OCI-LY3 (cell line): ENCODE data around the gene XCR1.

Source experiments
- H2AFZ ChIP-seq: fragments of 200-600, 300-600 bp; shearing (Covaris generic); 2 replicates; pipeline ENCODE4 v1.6.0; 2014; ENCODE audit warnings: antibody characterized with exemption, low read depth, low read length
- H3K27ac ChIP-seq: fragments of 200-600, 300-600 bp; sonication (generic); 2 replicates; pipeline ENCODE4 v1.5.1; 2014; ENCODE audit warnings: mild to moderate bottlenecking, low read length, moderate library complexity, mixed read lengths
- H3K27me3 ChIP-seq: fragments of 200-600, 300-600 bp; sonication (generic); 2 replicates; pipeline ENCODE4 v1.6.1; 2014; ENCODE audit warnings: low read depth, low read length, mixed read lengths
- H3K36me3 ChIP-seq: fragments of 200-600, 300-600 bp; sonication (generic); replicated peaks from 2 replicates; pipeline ENCODE3; 2014; ENCODE audit warnings: low read depth, low read length, mixed read lengths
- H3K4me1 ChIP-seq: fragments of 300-600, 200-600 bp; sonication (generic); 2 replicates; pipeline ENCODE4 v1.6.1; 2014; ENCODE audit warnings: low read length, mixed read lengths
- H3K4me2 ChIP-seq: fragments of 200-600, 300-600 bp; sonication (generic); 2 replicates; pipeline ENCODE4 v1.6.1; 2014; ENCODE audit warnings: low read length, mixed read lengths
- H3K4me3 ChIP-seq: fragments of 300-600, 200-600 bp; sonication (generic); 2 replicates; pipeline ENCODE4 v1.5.1; 2014; ENCODE audit warnings: antibody characterized with exemption, mild to moderate bottlenecking, low read length, moderate library complexity
- H3K79me2 ChIP-seq: fragments of 300-600, 200-600 bp; shearing (Covaris generic); 2 replicates; pipeline ENCODE4 v1.6.1; 2014; ENCODE audit warnings: mild to moderate bottlenecking, low read length, mixed read lengths
- H3K9ac ChIP-seq: fragments of 300-600, 200-600 bp; shearing (Covaris generic); 2 replicates; pipeline ENCODE4 v1.6.0; 2014; ENCODE audit warnings: mild to moderate bottlenecking, low read length, moderate library complexity
- H3K9me3 ChIP-seq: fragments of 200-600, 300-600 bp; shearing (Covaris generic); 2 replicates; pipeline ENCODE4 v1.6.1; 2014; ENCODE audit warnings: low read length, mixed read lengths; ENCODE audit not compliant: insufficient read depth
- H4K20me1 ChIP-seq: fragments of 200-600, 300-600 bp; sonication (generic); 2 replicates; pipeline ENCODE4 v1.6.1; 2016; ENCODE audit warnings: low read length, mixed read lengths; ENCODE audit not compliant: insufficient read depth
- CTCF ChIP-seq: fragments of 200-600, 300-600 bp; sonication (generic); IDR thresholded peaks from 2 replicates; pipeline ENCODE4 v1.5.1; 2014; ENCODE audit warnings: antibody characterized with exemption, low read length, low read depth
- EZH2phosphoT487 ChIP-seq: fragments of 200-600 bp; shearing (Covaris generic); IDR thresholded peaks from 2 replicates; pipeline ENCODE4 v1.6.1; 2018; ENCODE audit warnings: antibody characterized with exemption, mixed run types, low read depth

XCR1 gene

GRCh38 chr3:45974686-45975085 lies 52.6 kb downstream of the XCR1 start:
- no peaks in the 10 kb centered on the region for H3K9me3 ChIP-seq
- H3K4me3 ChIP-seq = no peak overlapping the region
- TF ChIP-seq EZH2phosphoT487 = no peak
- TF ChIP-seq CTCF = no peak
- no peak overlapping the region for H3K4me2 ChIP-seq
- H4K20me1 ChIP-seq = no peaks in the 10 kb centered on the region
- no peak overlapping the region for H3K27ac ChIP-seq
- no peaks in the 10 kb centered on the region for H3K79me2 ChIP-seq
- H3K4me1 ChIP-seq = peaks cover 46% of the 10 kb centered on the region
- H3K9ac ChIP-seq = no peak overlapping the region
- H2AFZ ChIP-seq = no peak overlapping the region
- H3K36me3 ChIP-seq = peaks cover 81% of the 10 kb centered on the region
- H3K27me3 ChIP-seq = no peaks in the 10 kb centered on the region

DNA sequence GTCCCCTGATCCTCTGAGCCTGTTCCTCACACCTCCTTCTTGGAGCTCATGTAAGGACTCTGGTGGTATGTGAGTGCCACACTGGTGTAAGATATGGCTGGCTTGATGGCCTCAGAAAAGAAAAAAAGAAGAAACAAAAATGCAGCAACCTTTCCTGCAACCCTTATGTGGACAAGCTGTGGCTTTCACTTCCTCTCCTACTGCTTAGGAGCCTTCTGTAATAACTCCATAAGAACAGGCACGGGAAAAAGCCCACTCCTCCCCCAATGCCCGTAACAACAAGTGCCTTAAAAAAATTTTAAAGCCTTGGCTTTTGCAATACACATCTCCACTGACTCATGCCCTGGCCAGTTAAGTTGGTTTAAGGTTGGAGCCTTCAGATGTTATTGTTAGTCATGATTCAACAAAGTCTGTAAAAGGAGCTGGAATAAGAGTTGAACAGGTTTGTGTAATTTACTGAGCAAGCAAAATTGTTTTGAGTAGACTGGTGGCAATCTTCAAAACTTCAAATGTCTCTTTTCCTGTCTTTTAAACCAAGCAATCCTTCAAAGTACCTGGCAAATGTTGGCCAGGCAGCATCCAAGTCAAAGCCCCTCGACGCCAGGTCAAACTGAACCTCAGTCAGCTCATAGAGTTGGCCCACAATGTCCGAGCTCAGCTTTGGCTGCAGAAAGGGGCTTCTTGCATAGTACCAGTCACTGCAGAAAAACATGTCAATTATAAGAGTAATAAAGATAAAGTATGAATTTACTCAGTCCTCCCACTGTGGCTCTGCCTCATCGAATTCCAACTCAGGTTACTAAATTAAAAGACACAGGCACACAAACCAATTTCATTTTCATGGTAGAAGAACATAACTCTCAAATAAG lies 54.5 kb downstream of the XCR1 start:
- H4K20me1 ChIP-seq = no peaks in the 10 kb centered on the region
- no peaks in the 10 kb centered on the region for H3K9me3 ChIP-seq
- no peak for TF ChIP-seq CTCF
- TF ChIP-seq EZH2phosphoT487 = no peak
- H2AFZ ChIP-seq = no peak overlapping the region
- no peaks in the 10 kb centered on the region for H3K27me3 ChIP-seq
- H3K27ac ChIP-seq = no peak overlapping the region; the same call in 1 of the 2 replicates
- H3K9ac ChIP-seq = no peak overlapping the region
- no peaks in the 10 kb centered on the region for H3K79me2 ChIP-seq
- H3K4me2 ChIP-seq = peak overlapping the region; percentile 67
- peaks cover 82% of the 10 kb centered on the region for H3K36me3 ChIP-seq
- H3K4me1 ChIP-seq = peaks cover 44% of the 10 kb centered on the region
- H3K4me3 ChIP-seq = peak overlapping the region; percentile 18

DNA sequence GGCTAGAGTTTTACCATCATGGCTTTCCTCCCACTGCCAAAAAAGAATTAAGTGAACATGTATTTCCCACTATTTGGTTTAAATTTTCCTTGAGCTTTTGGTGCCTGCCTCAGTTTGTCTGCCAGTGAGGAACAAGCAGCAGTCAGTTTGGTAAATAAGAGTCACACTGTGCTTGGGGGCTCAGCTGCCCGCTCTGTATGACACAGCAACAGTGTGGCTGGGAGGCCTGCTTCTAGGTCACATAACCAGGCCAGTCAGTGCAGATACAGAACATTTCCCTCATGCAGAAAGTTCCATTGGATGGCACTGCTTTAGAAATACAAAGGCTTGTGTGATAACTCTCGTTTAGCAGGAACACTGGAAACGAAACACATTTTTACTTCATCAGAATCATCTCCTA lies 57.3 kb downstream of the XCR1 start:
- Histone ChIP-seq H3K79me2 (no peaks in the 10 kb centered on the region), H2AFZ (no peak overlapping the region), H3K4me3 (no peak overlapping the region), H3K9ac (no peak overlapping the region), H3K4me2 (no peak overlapping the region), H3K27me3 (no peaks in the 10 kb centered on the region), H3K9me3 (no peaks in the 10 kb centered on the region), H3K4me1 (peaks cover 65% of the 10 kb centered on the region), H4K20me1 (no peaks in the 10 kb centered on the region), H3K27ac (no peak overlapping the region), H3K36me3 (peaks cover 78% of the 10 kb centered on the region)
- TF ChIP-seq EZH2phosphoT487 (no peak), CTCF (no peak)

DNA sequence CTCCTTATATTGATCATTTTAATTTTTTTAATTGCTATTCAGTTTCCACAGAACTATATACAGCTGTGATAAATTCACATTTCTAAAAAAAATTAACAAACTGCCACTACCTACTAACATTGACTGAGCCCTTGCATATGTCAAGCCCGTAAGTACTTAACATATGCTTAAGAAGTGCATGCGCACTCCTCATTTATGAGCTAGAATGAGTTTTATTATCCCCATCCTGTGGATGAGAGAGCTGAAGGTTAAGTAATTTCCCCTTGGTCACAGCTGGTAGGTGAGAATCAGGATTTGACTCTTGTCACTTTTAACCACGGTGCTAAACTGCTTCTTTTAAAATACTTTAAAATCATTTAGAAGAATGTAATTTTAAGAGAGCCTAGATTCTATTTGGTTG lies 58.2 kb downstream of the XCR1 start:
- no peaks in the 10 kb centered on the region for H4K20me1 ChIP-seq
- no peaks in the 10 kb centered on the region for H3K9me3 ChIP-seq
- peaks cover 77% of the 10 kb centered on the region for H3K36me3 ChIP-seq
- H2AFZ ChIP-seq = no peak overlapping the region
- TF ChIP-seq CTCF (no peak), EZH2phosphoT487 (no peak)
- H3K79me2 ChIP-seq = no peaks in the 10 kb centered on the region
- H3K4me3 ChIP-seq = no peak overlapping the region
- H3K4me2 ChIP-seq = no peak overlapping the region
- H3K27me3 ChIP-seq = no peaks in the 10 kb centered on the region
- H3K27ac ChIP-seq = no peak overlapping the region
- peaks cover 66% of the 10 kb centered on the region for H3K4me1 ChIP-seq
- H3K9ac ChIP-seq = no peak overlapping the region
